GM18505 (cell line): ENCODE data around the gene EMP2.
"Not testable (repeated sequence)": the region's sequence is repeated elsewhere in the genome, so short reads cannot be mapped to it uniquely, and the experiment has no call there.

Experiments used
- ATAC-seq: cut with Tn5 transposase; IDR thresholded peaks from one replicate; pipeline ENCODE4 v1.9.1; 2021; ENCODE audit not compliant: unreplicated experiment
- POLR2A ChIP-seq: IDR thresholded peaks from 4 replicates; pipeline ENCODE4 v1.6.1; 2011; ENCODE audit warnings: borderline replicate concordance; ENCODE audit not compliant: insufficient read depth, insufficient read length; ENCODE audit errors: extremely low read depth

EMP2 gene

GRCh38 chr16:10579965-10580882 is at the start of gene EMP2:
Gene EMP2, minus strand, starts transcription at chr16:10580598. Its CDS starts 32,981 bp downstream, at chr16:10547617.
- no peak for TF ChIP-seq POLR2A
- no peak for ATAC-seq

- TF ChIP-seq POLR2A: no peak
- no peak for ATAC-seq
Observed at GRCh38 chr16:10629592-10629963, 49.2 kb upstream of the EMP2 start.

GRCh38 chr16:10625595-10626357 is 45.4 kb upstream of the EMP2 start:
- ATAC-seq: no peak
- no peak for TF ChIP-seq POLR2A

GRCh38 chr16:10624527-10624926 is 44.1 kb upstream of the EMP2 start:
- TF ChIP-seq POLR2A: no peak
- ATAC-seq: no peak

GRCh38 chr16:10623059-10623458 is 42.7 kb upstream of the EMP2 start:
- TF ChIP-seq POLR2A: no peak
- no peak for ATAC-seq

- TF ChIP-seq POLR2A: no peak
- ATAC-seq: no peak
Observed at GRCh38 chr16:10622036-10622921, 41.9 kb upstream of the EMP2 start.

- ATAC-seq: not testable (repeated sequence)
Observed at GRCh38 chr16:10621216-10621949, 41.0 kb upstream of the EMP2 start.

- TF ChIP-seq POLR2A: no peak
- no peak for ATAC-seq
Observed at GRCh38 chr16:10620120-10620519, 39.7 kb upstream of the EMP2 start.

GRCh38 chr16:10619271-10619849 is 39.0 kb upstream of the EMP2 start:
- no peak for TF ChIP-seq POLR2A
- ATAC-seq: no peak

GRCh38 chr16:10618710-10619209 is 38.4 kb upstream of the EMP2 start:
- no peak for ATAC-seq
- TF ChIP-seq POLR2A: no peak

GRCh38 chr16:10617662-10618420 is 37.4 kb upstream of the EMP2 start:
- ATAC-seq: no peak
- TF ChIP-seq POLR2A: no peak

- no peak for TF ChIP-seq POLR2A
- ATAC-seq: no peak
Observed at GRCh38 chr16:10616756-10617640, 36.6 kb upstream of the EMP2 start.
